Islet of Langerhans (tissue), 1 donor: ENCODE results near the gene HIVEP3.

ENCODE experiments used
- FAIRE-seq: peaks from one replicate; lab custom pipeline; 2011; peaks lifted over from hg19 to GRCh38; lab: Jason Lieb, UNC

HIVEP3 gene

GRCh38 chr1:41626616-41627375 is 291.9 kb downstream of the HIVEP3 start:
- no peak for FAIRE-seq

- FAIRE-seq, result no peak
Observed at GRCh38 chr1:41626146-41626545, 292.6 kb downstream of the HIVEP3 start.

- FAIRE-seq, result no peak
Observed at GRCh38 chr1:41623736-41624135, 295.0 kb downstream of the HIVEP3 start.

GRCh38 chr1:41622859-41623732 is 295.6 kb downstream of the HIVEP3 start:
- no peak for FAIRE-seq

GRCh38 chr1:41622402-41622801 is 296.3 kb downstream of the HIVEP3 start:
- FAIRE-seq, result no peak

- no peak for FAIRE-seq
Observed at GRCh38 chr1:41621791-41622190, 296.9 kb downstream of the HIVEP3 start.

GRCh38 chr1:41621256-41621655 is 297.5 kb downstream of the HIVEP3 start:
- no peak for FAIRE-seq

- FAIRE-seq, result no peak
Observed at GRCh38 chr1:41620365-41621169, 298.2 kb downstream of the HIVEP3 start.

- no peak for FAIRE-seq
Observed at GRCh38 chr1:41619511-41620364, 299.0 kb downstream of the HIVEP3 start.

GRCh38 chr1:41618871-41619270 is 299.9 kb downstream of the HIVEP3 start:
- no peak for FAIRE-seq

GRCh38 chr1:41618066-41618825 is 300.5 kb downstream of the HIVEP3 start:
- FAIRE-seq, result no peak

- no peak for FAIRE-seq
Observed at GRCh38 chr1:41617336-41617735, 301.4 kb downstream of the HIVEP3 start.

- FAIRE-seq, result no peak
Observed at GRCh38 chr1:41616563-41616962, 302.2 kb downstream of the HIVEP3 start.

GRCh38 chr1:41615981-41616380 is 302.7 kb downstream of the HIVEP3 start:
- no peak for FAIRE-seq

- no peak for FAIRE-seq
Observed at GRCh38 chr1:41615316-41615715, 303.4 kb downstream of the HIVEP3 start.

GRCh38 chr1:41614818-41615217 is 303.9 kb downstream of the HIVEP3 start:
- no peak for FAIRE-seq

GRCh38 chr1:41613689-41614574 is 304.8 kb downstream of the HIVEP3 start:
- no peak for FAIRE-seq

- no peak for FAIRE-seq
Observed at GRCh38 chr1:41612953-41613352, 305.8 kb downstream of the HIVEP3 start.

GRCh38 chr1:41611932-41612450 is 306.7 kb downstream of the HIVEP3 start:
- no peak for FAIRE-seq
